ENCODE data around the gene SLC26A3. TPM values are rescaled to one million over a fixed set of nuclear protein-coding genes. Genes with fewer than 3 reads are reported as not detected.

SLC26A3 gene
- total and polyA plus RNA-seq, 2 experiments from 2014 or later = not detected

- Histone ChIP-seq H3K4me3 (no peak overlapping the region), H3K27ac (ENCODE audit: low read depth) (no peak overlapping the region), H3F3A (replicated peaks; ENCODE audit: low read depth) (no peaks in the 10 kb centered on the region), H3K4me2 (no peak overlapping the region), H2AFZ (no peak overlapping the region), H4K20me1 (replicated peaks; ENCODE audit: insufficient read depth) (no peaks in the 10 kb centered on the region), H3K36me3 (ENCODE audit: insufficient read depth) (no peaks in the 10 kb centered on the region), H3K4me1 (ENCODE audit: insufficient read depth) (no peaks in the 10 kb centered on the region), H3K9me2 (ENCODE audit: insufficient read depth) (no peaks in the 10 kb centered on the region), H3K27me3 (ENCODE audit: insufficient read depth) (no peaks in the 10 kb centered on the region), H3K79me2 (replicated peaks; ENCODE audit: insufficient read depth) (no peaks in the 10 kb centered on the region)
- Mint-ChIP-seq H3K4me3 (no peak overlapping the region), H3K9me3 (no peaks in the 10 kb centered on the region), H3K4me1 (no peaks in the 10 kb centered on the region), H3K27me3 (ENCODE audit: insufficient read depth, low read depth, poor library complexity) (no peaks in the 10 kb centered on the region), H3K27ac (no peak overlapping the region), H3K36me3 (ENCODE audit: low read depth) (no peaks in the 10 kb centered on the region)
- ATAC-seq = no peak
- no peak for DNase-seq (ENCODE audit: low spot score)
- TF ChIP-seq, protein P1, sequence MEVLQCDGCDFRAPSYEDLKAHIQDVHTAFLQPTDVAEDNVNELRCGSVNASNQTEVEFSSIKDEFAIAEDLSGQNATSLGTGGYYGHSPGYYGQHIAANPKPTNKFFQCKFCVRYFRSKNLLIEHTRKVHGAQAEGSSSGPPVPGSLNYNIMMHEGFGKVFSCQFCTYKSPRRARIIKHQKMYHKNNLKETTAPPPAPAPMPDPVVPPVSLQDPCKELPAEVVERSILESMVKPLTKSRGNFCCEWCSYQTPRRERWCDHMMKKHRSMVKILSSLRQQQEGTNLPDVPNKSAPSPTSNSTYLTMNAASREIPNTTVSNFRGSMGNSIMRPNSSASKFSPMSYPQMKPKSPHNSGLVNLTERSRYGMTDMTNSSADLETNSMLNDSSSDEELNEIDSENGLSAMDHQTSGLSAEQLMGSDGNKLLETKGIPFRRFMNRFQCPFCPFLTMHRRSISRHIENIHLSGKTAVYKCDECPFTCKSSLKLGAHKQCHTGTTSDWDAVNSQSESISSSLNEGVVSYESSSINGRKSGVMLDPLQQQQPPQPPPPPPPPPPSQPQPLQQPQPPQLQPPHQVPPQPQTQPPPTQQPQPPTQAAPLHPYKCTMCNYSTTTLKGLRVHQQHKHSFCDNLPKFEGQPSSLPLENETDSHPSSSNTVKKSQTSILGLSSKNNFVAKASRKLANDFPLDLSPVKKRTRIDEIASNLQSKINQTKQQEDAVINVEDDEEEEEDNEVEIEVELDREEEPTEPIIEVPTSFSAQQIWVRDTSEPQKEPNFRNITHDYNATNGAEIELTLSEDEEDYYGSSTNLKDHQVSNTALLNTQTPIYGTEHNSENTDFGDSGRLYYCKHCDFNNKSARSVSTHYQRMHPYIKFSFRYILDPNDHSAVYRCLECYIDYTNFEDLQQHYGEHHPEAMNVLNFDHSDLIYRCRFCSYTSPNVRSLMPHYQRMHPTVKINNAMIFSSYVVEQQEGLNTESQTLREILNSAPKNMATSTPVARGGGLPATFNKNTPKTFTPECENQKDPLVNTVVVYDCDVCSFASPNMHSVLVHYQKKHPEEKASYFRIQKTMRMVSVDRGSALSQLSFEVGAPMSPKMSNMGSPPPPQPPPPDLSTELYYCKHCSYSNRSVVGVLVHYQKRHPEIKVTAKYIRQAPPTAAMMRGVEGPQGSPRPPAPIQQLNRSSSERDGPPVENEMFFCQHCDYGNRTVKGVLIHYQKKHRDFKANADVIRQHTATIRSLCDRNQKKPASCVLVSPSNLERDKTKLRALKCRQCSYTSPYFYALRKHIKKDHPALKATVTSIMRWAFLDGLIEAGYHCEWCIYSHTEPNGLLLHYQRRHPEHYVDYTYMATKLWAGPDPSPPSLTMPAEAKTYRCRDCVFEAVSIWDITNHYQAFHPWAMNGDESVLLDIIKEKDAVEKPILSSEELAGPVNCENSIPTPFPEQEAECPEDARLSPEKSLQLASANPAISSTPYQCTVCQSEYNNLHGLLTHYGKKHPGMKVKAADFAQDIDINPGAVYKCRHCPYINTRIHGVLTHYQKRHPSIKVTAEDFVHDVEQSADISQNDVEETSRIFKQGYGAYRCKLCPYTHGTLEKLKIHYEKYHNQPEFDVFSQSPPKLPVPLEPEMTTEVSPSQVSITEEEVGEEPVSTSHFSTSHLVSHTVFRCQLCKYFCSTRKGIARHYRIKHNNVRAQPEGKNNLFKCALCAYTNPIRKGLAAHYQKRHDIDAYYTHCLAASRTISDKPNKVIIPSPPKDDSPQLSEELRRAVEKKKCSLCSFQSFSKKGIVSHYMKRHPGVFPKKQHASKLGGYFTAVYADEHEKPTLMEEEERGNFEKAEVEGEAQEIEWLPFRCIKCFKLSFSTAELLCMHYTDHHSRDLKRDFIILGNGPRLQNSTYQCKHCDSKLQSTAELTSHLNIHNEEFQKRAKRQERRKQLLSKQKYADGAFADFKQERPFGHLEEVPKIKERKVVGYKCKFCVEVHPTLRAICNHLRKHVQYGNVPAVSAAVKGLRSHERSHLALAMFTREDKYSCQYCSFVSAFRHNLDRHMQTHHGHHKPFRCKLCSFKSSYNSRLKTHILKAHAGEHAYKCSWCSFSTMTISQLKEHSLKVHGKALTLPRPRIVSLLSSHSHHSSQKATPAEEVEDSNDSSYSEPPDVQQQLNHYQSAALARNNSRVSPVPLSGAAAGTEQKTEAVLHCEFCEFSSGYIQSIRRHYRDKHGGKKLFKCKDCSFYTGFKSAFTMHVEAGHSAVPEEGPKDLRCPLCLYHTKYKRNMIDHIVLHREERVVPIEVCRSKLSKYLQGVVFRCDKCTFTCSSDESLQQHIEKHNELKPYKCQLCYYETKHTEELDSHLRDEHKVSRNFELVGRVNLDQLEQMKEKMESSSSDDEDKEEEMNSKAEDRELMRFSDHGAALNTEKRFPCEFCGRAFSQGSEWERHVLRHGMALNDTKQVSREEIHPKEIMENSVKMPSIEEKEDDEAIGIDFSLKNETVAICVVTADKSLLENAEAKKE (CRISPR knock-in tag; IDR thresholded peaks at IDR 0.05) = no peak
- TF ChIP-seq JUNB (IDR thresholded peaks at IDR 0.05; ENCODE audit: unreplicated experiment) (no peak), EZH2phosphoT487 (IDR thresholded peaks at IDR 0.05; ENCODE audit: unreplicated experiment) (no peak), ZNF114 (CRISPR knock-in tag; IDR thresholded peaks at IDR 0.05) (no peak), CREB1 (CRISPR knock-in tag; IDR thresholded peaks at IDR 0.05; ENCODE audit: low read depth) (no peak)
- TF ChIP-seq, protein P2, sequence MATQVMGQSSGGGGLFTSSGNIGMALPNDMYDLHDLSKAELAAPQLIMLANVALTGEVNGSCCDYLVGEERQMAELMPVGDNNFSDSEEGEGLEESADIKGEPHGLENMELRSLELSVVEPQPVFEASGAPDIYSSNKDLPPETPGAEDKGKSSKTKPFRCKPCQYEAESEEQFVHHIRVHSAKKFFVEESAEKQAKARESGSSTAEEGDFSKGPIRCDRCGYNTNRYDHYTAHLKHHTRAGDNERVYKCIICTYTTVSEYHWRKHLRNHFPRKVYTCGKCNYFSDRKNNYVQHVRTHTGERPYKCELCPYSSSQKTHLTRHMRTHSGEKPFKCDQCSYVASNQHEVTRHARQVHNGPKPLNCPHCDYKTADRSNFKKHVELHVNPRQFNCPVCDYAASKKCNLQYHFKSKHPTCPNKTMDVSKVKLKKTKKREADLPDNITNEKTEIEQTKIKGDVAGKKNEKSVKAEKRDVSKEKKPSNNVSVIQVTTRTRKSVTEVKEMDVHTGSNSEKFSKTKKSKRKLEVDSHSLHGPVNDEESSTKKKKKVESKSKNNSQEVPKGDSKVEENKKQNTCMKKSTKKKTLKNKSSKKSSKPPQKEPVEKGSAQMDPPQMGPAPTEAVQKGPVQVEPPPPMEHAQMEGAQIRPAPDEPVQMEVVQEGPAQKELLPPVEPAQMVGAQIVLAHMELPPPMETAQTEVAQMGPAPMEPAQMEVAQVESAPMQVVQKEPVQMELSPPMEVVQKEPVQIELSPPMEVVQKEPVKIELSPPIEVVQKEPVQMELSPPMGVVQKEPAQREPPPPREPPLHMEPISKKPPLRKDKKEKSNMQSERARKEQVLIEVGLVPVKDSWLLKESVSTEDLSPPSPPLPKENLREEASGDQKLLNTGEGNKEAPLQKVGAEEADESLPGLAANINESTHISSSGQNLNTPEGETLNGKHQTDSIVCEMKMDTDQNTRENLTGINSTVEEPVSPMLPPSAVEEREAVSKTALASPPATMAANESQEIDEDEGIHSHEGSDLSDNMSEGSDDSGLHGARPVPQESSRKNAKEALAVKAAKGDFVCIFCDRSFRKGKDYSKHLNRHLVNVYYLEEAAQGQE (IDR thresholded peaks at IDR 0.05; ENCODE audit: unreplicated experiment) = no peak
- TF ChIP-seq, protein P3, sequence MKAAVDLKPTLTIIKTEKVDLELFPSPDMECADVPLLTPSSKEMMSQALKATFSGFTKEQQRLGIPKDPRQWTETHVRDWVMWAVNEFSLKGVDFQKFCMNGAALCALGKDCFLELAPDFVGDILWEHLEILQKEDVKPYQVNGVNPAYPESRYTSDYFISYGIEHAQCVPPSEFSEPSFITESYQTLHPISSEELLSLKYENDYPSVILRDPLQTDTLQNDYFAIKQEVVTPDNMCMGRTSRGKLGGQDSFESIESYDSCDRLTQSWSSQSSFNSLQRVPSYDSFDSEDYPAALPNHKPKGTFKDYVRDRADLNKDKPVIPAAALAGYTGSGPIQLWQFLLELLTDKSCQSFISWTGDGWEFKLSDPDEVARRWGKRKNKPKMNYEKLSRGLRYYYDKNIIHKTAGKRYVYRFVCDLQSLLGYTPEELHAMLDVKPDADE (IDR thresholded peaks at IDR 0.05) = no peak
Observed at GRCh38 chr7:107816011-107816566, 13.1 kb upstream of the SLC26A3 start.
